Left ventricle myocardium superior (tissue), 1 donor: ENCODE measurements around the gene ATG9B. TPM values are rescaled to one million over a fixed set of nuclear protein-coding genes. Genes with fewer than 3 reads are reported as not detected.

Experiments
- ATAC-seq: fragments of 200-7000 bp; cut with Tn5 transposase; one replicate; pipeline ENCODE4 v1.9.1; 2020; ENCODE audit warnings: mild to moderate bottlenecking, moderate library complexity
- DNase-seq: peaks from one replicate; pipeline ENCODE4 v3.0.0-alpha.2; 2020
- intact Hi-C: fragments of 100-400 bp; cut with micrococcal nuclease; formaldehyde crosslinking; loops from one replicate; pipeline ENCODE4 v1.11.0; 2022
- total RNA-seq: library from RNA; stranded (reverse); fragmentation: NEBNext Ultra II Directional; extraction: Animal tissue kit (Norgen Biotek cat#: 25700); gene quantifications from one replicate; pipeline ENCODE4 v1.2.1, GENCODE V29; 2021
- donor health status: DM: no; HTN: yes; CAD: no; lungs with severe emphysema.

The ATG9B gene
- total RNA-seq, 1 donor from 2014 or later: not detected

DNA sequence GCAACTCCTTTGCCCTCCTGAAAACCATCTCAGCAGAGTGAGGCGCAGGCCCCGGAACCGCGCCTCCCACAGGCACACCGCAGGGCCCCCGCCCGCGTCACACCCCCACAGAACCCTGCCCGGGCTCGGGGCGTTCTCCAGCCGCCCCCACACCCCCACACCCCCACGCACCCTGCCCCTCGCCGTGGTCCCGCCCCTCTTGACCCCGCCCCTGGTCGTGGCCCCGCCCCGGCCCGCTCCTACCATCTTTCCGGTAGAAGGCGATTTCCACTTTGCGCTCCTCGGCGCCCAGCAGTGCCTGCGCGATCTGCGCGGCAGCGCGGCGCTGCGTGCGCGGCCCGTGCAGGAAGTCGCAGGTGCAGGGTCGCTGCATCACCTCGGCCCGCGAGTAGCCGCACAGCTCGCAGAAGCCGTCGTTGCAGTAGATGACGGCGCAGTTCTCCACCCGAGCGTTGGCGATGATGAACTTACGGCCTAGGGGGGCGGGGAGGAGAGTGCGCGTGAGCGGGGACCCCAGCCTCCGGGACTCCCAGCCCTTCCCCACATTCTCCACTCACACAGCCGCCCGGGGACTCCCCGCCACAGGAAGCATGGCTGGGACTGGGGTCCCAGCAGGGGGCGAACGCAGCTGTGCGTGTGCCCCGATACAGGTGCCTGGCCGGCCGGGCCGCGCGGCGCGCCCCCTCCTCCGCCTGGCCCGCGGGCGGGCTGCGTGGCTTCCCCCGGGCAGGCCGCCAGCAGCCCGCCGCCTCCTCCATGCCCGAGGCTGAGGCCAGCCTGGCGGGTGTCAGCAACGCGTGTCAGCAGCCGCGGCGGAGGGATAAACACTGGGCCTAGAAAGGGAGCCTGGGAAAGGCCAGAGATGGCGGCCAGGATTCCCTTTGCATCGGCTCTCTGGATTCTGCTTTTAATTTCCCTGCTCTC is 49.6 kb downstream of the ATG9B start:
- peak; percentile 5 for ATAC-seq
- peak; percentile 86 for DNase-seq
- intact Hi-C loops: no loop called here

DNA sequence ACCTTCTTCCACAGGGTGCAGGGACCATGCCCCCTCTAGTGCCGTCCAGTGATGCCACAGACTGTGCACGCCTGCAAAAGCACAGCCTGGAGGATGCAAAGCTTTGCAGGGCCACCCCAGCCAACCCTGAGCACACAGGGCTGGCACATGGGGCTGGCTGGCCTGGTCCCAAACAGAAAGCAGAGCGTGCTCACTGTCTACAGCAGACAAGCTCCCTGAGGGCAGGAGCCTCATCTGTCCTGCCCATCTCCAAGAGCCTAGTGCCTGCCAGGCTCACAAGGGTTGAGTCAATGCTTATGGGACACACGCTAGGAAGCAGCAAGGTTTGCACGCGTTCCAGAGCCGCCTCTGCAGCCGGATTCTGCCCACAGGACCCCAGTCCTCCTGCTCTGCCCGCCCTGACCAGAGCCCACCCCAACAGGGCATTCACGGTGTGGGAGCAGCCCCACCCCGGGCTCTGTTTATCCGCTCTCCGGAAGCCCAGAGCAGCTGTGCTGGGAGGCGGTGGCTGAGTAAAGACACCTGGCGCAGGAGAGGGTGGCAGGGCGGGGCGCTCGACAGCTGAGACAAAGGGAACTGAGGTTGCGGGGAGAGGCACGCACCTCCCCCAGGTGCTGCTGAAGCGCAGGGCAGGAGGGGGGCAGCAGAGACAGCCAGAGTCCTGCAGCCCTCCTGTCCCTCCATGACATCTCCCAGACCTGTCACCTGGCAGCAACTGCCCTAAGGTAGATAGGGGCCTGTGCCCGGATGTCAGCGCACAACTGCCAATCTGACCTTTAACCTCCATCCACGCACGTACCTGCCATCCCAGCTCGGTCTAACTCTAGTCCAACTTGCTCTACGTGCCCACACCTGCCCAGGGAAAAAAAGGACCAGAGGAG is 50.5 kb downstream of the ATG9B start:
- ATAC-seq (no peak), DNase-seq (peak; percentile 43)
- intact Hi-C loops: no loop called here

DNA sequence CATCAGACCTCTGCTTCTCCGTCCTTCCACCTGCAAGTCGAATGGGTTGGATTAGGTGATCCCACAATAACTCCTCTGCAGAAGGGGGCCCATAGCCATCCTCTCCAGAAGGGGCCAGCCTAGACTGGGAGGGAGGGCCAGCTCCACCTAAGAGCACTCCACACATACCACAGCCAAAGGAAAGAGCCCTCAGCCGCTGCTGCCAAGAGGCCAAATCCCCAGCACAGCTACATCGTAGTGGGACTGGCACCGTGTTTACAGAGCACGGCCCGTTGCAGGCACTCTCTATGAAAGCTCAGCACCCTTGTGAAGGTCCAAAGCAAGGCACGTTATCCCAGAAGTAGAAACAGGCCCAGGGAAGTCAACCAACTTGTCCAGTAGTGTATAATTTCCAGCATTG is 51.6 kb downstream of the ATG9B start:
- DNase-seq (peak; percentile 55), ATAC-seq (no peak)
- intact Hi-C loops: no loop called here

- intact Hi-C loops: no loop called here
- DNase-seq (peak; percentile 91), ATAC-seq (peak; percentile 70)
These were observed 52.2 kb downstream of the ATG9B start for GRCh38 chr7:150972023-150972468.

GRCh38 chr7:150971242-150972022 is 52.9 kb downstream of the ATG9B start:
- DNase-seq (peak; percentile 77), ATAC-seq (peak; percentile 34)
- intact Hi-C loops: no loop called here

DNA sequence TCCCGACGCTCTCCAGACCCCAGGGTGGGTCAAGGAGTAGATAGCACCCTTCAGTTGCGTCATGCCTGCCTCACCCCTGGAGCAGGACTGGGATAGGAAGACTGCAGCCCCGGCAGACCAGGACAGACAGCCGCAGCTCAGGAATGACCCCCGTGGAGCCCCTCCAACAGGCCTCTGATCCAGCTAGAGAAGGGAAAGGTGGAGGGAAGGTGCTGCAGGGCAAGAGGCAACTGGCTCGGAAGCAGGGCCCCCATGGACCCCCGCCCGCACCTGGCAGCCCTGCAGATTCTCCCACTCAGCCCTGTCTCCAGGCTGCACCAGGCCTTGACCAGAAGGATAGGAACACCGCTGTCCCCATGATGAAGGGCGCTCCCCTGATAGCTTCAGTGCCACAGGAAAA is 53.9 kb downstream of the ATG9B start:
- intact Hi-C loops: no loop called here
- DNase-seq (peak; percentile 25), ATAC-seq (no peak)

GRCh38 chr7:150969475-150969874 is 54.8 kb downstream of the ATG9B start:
- ATAC-seq (no peak), DNase-seq (peak; percentile 22)
- intact Hi-C loops: no loop called here

DNA sequence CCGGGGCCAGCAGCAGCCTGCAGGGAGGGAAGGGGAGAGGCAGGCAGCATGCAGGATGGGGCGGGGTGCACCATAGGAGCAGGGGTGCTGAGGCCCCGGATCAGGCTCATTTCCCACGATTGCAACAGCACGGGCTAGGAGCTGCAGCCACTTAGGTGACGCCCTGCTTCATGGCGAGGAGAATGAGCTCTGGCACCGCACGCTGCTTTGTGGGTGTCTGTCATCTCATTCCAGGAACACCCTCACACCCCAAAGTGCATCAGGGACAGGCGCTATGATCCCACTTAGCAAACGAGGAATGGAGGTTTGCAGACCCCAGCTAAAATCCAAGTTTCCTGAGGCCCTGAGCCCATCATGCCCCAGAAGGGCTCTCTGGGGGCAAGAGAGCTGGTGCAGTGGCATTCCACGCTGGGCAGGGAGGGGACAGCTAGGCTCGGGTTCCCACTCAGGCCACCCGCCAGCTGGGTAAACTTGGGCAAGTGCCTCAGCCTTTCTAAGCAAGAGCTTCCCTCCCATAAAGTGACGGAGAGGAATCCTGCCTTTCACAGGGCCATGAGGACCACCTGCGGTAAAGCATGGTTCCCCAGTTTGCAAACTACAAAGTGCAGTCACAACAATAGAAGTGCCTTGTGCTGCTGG is 55.4 kb downstream of the ATG9B start:
- intact Hi-C loops: no loop called here
- DNase-seq (peak; percentile 48), ATAC-seq (no peak)

GRCh38 chr7:150968056-150968733 is 56.1 kb downstream of the ATG9B start:
- intact Hi-C loops: no loop called here
- DNase-seq (peak; percentile 68), ATAC-seq (peak; percentile 23)

DNA sequence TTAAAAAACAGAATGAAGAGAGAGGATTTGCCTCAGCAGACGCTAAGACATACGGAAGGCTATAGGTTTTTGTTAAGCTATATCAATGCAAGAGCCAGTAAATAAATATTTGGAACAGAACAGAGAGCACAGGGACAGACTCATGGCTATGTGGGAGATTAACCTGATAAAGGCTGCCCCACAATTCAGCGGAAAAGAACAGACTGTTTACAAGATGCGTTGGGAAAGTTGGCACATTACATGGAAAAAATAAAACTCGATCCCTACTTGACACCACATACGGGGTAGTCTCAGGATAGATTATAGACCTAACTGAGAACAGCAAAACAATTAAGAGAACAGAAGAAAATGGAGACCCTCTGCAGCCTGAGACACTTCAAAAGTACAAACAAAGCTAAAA is 56.9 kb downstream of the ATG9B start:
- intact Hi-C loops: no loop called here
- ATAC-seq (no peak), DNase-seq (no peak)

DNA sequence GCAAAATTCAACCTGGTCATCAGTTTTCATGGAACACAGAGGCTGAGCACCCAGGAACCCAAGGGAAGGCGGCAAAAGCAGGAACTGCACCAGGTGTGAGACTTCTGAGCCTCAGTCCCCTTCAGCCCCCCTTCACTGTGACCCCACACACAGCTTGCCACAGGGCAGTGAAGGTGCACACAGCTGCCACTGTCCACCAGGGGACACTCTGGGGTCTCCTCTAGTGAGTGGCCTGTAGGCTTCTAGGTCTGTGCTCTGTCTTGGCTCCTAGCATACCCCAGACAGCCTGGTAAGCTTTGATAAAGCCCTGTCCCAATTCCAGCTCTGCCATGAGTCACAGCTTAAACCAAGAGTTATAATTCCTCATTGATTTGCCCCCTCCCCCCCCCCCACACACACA is 58.3 kb downstream of the ATG9B start:
- ATAC-seq (peak; percentile 41), DNase-seq (peak; percentile 54)
- intact Hi-C loops: no loop called here

DNA sequence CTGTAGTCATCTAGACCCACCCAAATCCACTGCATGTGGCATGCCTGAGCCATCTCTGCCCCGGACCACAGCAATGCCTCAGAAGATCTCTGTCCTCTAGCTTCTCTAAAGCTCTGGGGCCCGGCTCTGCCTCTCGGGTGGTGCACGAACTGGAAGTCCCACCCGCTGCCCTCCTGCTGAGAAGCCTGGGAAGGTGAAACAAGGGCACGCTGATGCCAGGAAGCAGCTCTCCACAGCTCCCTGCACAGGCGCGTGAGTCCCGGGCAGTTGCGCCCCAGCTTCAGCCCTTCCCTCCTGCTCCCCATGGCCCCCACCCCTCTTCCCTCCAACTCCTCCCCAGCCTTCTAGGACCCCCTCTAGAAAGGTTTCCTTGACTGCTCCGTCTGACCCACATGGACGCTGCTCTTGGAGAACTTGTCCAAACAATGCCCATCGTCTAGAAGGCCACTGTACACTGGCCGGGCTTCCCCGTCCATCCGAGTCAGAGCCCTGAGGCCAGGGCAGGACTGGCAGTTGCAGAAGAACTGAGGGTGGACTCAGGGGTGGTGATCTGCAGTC is 58.9 kb downstream of the ATG9B start:
- ATAC-seq (peak; percentile 46), DNase-seq (peak; percentile 70)
- intact Hi-C loops: no loop called here

Other genes with a start within 250 kb of the ATG9B start
- 45.2 TPM for gene TMEM176B, start 224.1 kb downstream of the ATG9B start, total RNA-seq
- 30.1 TPM for gene TMEM176A, start 223.7 kb downstream of the ATG9B start, total RNA-seq
- gene AOC1, start 172.0 kb downstream of the ATG9B start, total RNA-seq: 0.17 TPM
- 107 TPM for gene KCNH2, start 46.2 kb downstream of the ATG9B start, total RNA-seq
- gene NOS3, start 33.5 kb downstream of the ATG9B start, total RNA-seq: 10.9 TPM
- gene ABCB8, start 4.0 kb upstream of the ATG9B start, total RNA-seq: 29.7 TPM
- 8.6 TPM for gene ASIC3, start 24.0 kb upstream of the ATG9B start, total RNA-seq
- 8.1 TPM for gene CDK5, start 33.4 kb upstream of the ATG9B start, total RNA-seq
- gene SLC4A2, start 35.1 kb upstream of the ATG9B start, total RNA-seq: 64.1 TPM
- gene FASTK, start 56.3 kb upstream of the ATG9B start, total RNA-seq: 79.4 TPM
- gene TMUB1, start 59.0 kb upstream of the ATG9B start, total RNA-seq: 38.7 TPM
- 69.7 TPM for gene AGAP3, start 62.0 kb upstream of the ATG9B start, total RNA-seq
- gene GBX1, start 143.2 kb upstream of the ATG9B start, total RNA-seq: 1.5 TPM
- gene ASB10, start 162.8 kb upstream of the ATG9B start, total RNA-seq: 46.1 TPM
- not detected for gene H2BK1, start 186.0 kb upstream of the ATG9B start, total RNA-seq
- 27.6 TPM for gene ABCF2, start 202.7 kb upstream of the ATG9B start, total RNA-seq
- 12.1 TPM for gene CHPF2, start 208.0 kb upstream of the ATG9B start, total RNA-seq
- 132 TPM for gene SMARCD3, start 224.2 kb upstream of the ATG9B start, total RNA-seq